GM19025 (cell line): ENCODE data around the gene MCM3AP.
"Not testable (repeated sequence)": the region's sequence is repeated elsewhere in the genome, so short reads cannot be mapped to it uniquely, and the experiment has no call there.

Source experiments
- ATAC-seq: cut with Tn5 transposase; IDR thresholded peaks from one replicate; pipeline ENCODE4 v1.9.1; 2021; ENCODE audit warnings: mild to moderate bottlenecking, low read depth, moderate library complexity; ENCODE audit not compliant: unreplicated experiment

The MCM3AP gene

DNA sequence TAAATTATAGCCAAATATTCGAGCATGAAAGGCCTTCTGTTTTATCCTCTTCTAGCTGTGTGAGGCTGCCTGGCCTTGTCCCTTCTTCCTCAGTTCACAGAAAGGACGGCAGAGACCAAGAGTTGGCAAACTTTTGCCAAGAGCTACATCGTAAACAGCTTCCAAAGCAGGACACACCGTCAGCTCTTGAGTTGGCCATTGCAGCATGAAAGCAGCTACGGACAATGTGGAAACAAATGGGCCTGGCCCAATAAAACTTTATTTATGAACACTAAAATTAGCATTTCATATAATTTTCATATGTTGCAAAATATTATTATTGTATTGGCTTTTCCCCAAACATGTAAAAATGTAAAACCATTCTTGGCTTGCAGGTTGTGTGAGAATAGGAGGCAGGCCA lies 27.5 kb upstream of the MCM3AP start:
- ATAC-seq, result no peak

DNA sequence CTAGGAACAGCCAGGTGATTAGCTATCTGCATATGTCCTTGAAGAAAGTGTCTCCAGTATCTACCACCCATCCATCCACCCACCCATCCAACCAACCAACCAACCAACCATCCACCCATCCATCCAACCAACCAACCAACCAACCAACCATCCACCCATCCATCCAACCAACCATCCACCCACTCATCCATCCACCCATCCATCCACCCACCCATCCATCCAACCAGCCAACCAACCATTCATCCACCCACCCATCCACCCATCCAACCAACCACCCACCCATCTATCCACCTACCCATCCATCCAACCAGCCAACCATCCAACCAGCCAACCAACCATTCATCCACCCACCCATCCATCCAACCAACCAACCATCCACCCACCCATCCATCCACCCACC lies 26.2 kb upstream of the MCM3AP start:
- no peak for ATAC-seq

- ATAC-seq, result not testable (repeated sequence)
Observed at GRCh38 chr21:46310260-46310659, 24.8 kb upstream of the MCM3AP start.

GRCh38 chr21:46308431-46308830 lies 23.0 kb upstream of the MCM3AP start:
- ATAC-seq, result no peak

DNA sequence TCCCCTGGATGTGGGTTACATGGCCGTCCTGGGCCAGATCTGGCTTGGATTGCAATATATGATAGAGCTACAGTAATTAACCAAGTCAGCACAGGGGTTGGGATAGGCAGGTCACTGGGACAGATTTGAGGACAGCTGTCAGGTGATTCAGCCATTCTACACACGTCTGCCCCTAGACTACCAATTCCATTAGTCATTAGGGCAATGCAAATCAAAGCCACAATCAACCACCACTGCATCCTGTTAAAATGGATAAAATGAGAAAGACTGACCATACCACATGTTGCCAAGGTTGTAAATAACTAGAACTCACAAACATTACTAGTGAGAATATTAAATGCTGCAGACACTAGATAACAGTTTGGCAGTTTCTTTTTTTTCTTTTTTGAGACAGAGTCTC lies 22.2 kb upstream of the MCM3AP start:
- no peak for ATAC-seq

GRCh38 chr21:46304955-46305354 lies 19.5 kb upstream of the MCM3AP start:
- ATAC-seq, result no peak

DNA sequence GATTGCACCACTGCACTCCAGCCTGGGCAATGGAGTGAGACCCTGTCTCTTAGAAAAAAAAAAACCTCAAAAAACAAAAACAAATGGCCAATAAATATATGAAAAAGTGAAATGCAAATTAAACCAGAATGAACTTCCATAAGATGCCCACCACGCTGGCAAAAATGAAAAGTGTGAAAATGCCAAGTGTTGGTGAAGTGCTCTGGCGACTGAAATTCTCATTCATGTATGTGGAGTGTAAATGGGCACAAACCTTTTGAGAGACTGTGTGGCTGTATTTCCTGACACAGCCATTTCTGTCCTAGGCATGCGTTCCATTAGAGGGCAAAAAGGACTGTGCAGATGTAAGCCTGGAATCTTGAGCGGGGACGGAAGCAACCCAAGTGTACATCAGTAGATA lies 19.0 kb upstream of the MCM3AP start:
- no peak for ATAC-seq

DNA sequence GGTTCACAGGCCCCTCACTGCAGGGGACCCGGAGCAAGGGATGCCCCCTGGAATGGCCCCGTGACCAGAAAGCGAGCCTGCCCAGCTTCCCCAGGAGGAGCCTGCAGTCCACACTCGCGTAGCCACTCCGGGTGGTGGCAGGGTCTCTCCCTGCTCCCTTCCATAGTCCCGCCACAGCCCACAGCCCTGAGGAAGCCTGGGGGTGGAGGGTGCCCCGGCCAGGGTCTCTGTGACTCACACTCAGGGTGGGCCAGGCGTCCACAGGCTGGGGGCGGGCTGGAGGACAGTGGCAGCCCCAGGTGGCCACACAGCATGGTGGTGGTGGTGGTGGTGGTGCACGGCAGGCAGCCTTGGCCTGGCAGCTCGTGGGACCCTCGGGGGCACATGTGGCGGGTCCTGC lies 16.3 kb upstream of the MCM3AP start:
- ATAC-seq, result no peak

DNA sequence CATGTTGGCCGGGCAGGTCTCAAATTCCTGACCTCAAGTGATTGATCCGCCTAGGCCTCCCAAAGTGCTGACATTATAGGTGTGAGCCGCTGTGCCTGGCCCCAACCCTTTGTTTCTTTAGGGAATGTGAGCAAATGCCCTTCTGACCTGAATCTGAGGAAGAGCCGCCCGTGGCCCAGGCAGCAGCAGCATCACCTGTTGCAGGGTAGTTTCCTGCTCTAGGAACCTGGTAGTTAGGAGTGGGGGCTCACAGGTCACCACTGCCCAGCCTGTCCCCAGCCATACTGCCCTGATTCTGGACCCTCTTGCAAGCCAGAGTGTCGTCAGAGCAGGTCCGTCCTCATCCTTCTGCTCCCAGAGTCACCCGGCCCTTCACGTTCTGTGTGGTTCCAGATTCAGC lies 13.8 kb upstream of the MCM3AP start:
- ATAC-seq, result no peak

DNA sequence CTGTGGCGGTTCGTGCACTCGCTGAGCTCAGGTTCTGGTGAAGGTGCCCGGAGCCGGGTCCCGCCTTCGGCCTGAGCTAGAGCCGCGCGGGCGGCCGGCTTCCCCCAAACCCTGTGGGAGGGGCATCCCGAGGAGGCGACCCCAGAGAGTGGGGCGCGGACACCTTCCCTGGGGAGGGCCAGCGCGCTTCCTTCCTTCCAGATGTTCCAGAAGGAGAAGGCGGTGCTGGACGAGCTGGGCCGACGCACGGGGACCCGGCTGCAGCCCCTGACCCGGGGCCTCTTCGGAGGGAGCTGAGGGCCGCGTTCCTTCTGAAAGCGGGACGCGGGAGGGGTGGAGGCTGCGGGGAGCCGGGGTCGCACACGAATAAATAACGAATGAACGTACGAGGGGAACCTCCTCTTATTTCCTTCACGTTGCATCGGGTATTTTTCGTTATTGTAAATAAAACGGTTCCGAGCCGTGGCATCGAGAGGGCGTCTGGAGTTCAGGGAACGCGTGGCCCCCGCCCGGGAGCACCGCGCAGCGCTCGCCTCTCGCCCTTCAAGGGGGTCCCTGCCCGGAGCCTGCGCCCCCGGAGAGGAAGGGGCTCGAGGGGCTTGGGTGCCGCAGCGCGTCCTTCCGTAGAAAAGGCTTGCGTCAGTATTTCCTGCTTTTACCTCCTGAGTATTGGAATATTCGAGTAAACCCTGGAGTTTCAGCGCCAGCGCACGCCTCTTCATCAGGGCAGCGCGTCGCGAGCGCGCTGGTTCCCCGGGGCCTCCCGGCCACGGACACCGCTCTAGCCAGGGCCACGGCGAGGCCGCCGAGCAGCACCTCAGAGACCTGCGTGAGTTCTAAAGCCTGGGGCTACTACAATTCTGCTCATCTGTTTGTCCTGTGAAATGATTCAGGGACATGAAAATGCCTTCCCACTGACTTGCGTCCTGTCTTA lies 12.2 kb upstream of the MCM3AP start:
- no peak for ATAC-seq

- no peak for ATAC-seq
Observed at GRCh38 chr21:46295996-46296752, 10.8 kb upstream of the MCM3AP start.

- no peak for ATAC-seq
Observed at GRCh38 chr21:46295177-46295770, 9.9 kb upstream of the MCM3AP start.

- ATAC-seq, result no peak
Observed at GRCh38 chr21:46294647-46295176, 9.3 kb upstream of the MCM3AP start.

- ATAC-seq, result no peak
Observed at GRCh38 chr21:46291561-46291960, 6.2 kb upstream of the MCM3AP start.

GRCh38 chr21:46289655-46290179 lies 4.3 kb upstream of the MCM3AP start:
- ATAC-seq, result no peak

DNA sequence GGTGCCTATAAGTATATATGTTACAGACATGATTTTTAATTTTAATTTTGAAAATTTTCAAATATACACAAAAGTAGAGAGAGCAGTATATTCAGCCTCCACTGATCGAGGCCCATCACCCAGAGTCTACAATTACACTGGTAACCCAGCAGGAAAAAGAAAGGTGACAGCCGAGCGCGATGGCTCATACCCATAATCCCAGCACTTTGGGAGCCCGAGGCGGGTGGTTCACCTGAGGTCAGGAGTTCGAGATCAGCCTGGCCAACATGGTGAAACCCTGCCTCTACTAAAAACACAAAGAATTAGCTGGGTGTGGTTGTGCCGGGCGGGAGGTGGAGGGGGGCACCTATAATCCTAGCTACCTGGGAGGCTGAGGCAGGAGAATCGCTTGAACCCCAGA lies 2.1 kb upstream of the MCM3AP start:
- ATAC-seq, result no peak

DNA sequence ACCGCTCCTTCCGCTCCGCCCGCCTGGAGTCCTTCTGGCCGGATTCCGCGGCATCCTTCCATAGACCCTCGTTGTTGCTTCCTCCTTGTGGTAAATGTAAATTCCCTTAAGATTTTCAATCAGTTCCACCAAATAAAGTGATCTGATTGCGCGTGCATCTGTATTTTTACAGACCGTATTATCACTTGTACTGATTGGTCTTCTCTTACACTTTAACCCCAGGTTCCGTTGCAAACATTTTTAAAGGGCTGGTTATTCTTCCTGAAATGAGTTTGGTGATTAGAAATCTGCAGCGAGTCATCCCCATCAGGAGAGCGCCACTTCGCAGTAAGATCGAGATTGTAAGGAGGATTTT lies 1.2 kb upstream of the MCM3AP start:
- no peak for ATAC-seq

DNA sequence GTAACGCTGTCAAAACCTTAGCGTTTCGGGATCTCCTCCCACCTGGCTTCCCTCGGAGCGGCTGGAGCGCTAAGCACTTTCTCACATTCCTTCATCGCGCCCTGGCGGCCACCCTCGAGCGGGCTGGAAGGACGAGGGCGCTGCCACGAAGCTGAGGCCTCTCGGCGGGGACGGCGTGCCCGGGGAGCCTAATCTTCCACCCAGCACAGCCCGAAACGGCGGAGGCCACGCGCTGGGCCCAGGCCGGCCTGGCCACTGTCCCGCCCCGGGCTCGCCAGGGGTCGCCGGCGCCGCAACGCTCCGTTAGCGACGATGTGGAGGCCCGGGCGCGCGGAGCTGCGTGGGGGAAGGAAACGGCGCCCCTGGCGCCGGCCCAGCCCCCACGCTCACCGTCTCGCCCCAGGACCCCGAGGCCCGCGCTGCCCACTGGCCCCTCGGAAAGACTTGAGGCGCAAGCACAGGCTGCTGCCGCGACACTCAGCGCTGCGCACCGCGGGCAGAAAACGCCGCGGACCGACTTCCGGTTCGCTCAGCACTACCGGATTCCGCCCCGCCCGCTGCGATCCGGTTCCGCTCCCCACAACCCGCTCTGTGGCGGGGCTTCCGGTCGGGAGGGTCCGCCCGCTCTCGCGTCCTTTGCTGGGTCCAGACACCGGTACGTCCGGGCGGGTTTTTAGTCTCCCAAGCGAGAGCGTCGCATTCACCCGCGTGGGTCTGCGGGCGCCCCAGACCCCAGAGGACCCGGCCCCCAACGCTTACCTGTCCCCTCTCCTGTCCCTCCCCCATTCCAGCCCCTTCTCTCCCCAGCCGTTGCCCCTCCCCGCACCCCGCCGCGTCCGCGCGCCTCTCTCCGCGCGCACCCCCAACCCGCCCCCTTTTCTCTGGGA lies 593 bp upstream of the MCM3AP start, which contains the start of gene YBEY:
Gene YBEY (plus strand): TSS at position 582 of the 887 bp plus-strand sequence. CDS start 572 bp downstream, outside the sequence.
- peak; percentile 92 for ATAC-seq

- ATAC-seq, result no peak
Observed at GRCh38 chr21:46284733-46285132, 678 bp downstream of the MCM3AP start.
